ENCODE measurements around the gene DSTN.

The DSTN gene

DNA sequence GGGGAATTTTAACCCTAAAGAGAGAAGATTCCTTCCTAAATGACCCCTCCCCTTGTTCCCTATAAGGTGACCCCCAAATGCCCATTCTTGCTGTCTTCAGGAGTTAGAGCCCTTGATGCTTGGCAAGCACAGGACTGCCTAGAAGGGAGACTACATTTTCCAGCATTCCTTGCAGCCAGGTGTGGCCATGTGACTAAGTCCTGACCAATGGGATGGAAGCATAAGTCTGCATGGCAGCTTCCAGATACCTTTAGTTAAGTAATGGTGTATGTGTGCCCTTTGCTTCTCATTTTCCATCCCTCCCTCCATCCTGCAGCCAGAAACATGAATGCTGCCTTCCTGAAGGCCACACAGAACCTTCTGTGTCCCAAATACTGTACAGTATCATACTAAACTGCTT lies 44.2 kb upstream of the DSTN start:
- TF ChIP-seq, protein P1, sequence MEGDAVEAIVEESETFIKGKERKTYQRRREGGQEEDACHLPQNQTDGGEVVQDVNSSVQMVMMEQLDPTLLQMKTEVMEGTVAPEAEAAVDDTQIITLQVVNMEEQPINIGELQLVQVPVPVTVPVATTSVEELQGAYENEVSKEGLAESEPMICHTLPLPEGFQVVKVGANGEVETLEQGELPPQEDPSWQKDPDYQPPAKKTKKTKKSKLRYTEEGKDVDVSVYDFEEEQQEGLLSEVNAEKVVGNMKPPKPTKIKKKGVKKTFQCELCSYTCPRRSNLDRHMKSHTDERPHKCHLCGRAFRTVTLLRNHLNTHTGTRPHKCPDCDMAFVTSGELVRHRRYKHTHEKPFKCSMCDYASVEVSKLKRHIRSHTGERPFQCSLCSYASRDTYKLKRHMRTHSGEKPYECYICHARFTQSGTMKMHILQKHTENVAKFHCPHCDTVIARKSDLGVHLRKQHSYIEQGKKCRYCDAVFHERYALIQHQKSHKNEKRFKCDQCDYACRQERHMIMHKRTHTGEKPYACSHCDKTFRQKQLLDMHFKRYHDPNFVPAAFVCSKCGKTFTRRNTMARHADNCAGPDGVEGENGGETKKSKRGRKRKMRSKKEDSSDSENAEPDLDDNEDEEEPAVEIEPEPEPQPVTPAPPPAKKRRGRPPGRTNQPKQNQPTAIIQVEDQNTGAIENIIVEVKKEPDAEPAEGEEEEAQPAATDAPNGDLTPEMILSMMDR (IDR thresholded peaks at IDR 0.05; ENCODE audit: low read depth, low read length) = no peak
- H3K4me3 ChIP-seq (ENCODE audit: low read depth, low read length) = no peak overlapping the region
- in situ Hi-C loops (cut with HindIII; ENCODE audit: low sequenced_read_pairs) = no loop called here
- no peak for DNase-seq (ENCODE audit: low read depth, low spot score)

DNA sequence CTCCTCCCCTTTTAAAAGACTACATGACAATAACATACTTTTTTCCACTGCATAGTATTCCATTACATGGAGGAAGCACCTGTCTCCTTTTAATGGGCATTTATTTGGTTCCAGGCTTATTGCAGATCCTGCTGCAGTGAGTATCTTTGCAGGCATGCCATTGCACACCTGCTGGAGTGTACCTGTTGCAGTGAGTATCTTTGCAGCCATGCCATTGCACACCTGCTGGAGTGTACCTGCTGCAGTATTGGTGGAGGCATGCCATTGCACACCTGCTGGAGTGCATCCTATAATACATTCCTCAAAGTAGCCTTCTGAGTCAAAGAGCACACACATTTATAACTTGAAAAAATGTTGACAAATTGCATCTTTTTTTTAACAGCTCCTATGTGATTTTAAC lies 40.3 kb upstream of the DSTN start:
- in situ Hi-C loops (cut with HindIII; ENCODE audit: low sequenced_read_pairs) = no loop called here
- TF ChIP-seq, protein P1 (IDR thresholded peaks at IDR 0.05; ENCODE audit: low read depth, low read length) = no peak
- DNase-seq (ENCODE audit: low read depth, low spot score) = no peak

DNA sequence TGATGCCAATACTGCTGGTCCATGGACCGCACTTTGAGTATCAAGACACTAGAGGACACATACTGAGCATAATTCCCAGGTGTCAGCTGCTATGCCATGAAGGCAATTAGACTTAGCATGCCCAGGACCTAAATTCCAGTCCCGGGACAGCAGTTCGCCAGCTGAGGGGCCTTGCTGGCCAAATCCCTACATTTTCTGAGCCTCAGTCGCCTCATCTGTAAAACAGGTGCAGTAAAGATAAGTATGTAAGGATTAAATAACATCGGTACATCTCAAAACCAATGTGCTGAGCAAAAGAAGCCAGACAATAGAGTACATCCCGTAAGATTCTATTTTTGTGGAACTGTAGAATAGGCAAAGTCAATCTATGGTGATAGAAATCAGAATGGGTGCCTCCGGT lies 39.7 kb upstream of the DSTN start:
- in situ Hi-C loops (cut with HindIII; ENCODE audit: low sequenced_read_pairs) = no loop called here
- no peak overlapping the region for H3K4me3 ChIP-seq (ENCODE audit: low read depth, low read length)
- DNase-seq (ENCODE audit: low read depth, low spot score) = no peak
- TF ChIP-seq, protein P1 (IDR thresholded peaks at IDR 0.05; ENCODE audit: low read depth, low read length) = no peak

More for the DNA sequence above, 40.3 kb upstream of the DSTN start:
- no peak overlapping the region for H3K4me3 ChIP-seq (ENCODE audit: low read depth, low read length)

DNA sequence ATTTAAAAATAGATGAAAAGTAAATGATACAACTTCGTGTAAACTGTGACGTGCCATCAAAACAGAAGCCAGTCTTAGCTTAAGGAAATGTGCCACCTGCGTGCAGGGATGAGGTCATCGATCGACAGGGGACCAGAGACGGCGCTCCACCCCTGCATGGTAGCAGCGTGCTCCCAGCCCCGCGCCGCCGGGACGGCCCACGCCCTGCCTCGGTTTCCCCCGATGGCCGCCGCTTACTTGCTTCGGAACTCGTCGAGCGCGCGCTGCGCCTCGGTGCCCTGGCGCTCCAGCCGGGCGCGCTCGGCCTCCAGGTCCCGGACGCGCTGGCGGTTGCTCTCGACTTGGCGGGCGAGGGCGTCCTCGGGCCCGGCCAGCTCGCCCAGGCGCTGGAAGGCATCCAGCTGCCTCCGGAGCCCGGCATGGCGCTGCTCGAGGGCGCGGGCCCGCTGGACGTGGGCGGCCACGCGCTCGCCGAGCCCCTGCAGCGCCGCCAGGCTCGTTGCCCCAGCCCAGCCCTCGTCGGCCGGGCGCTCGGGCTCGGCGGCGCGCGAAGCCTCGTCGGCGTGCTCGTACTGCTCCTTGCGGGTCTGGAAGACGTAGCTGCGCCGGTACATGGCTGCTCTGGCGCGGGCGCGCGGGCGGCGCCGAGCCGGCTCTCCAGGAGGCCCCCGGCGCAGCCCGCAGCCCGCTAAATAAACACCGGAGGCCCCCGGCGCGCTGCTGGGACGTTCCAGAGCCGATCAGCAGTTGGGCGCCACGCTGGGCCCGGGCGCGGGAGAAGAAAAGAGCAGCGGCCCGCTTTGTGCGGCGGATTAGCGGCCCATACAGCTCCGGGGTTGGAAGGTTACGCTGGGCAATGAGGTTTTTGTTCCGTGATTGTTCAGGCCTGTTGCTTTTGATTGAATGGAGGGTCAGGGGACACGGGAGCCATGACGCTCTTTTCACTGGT lies 38.9 kb upstream of the DSTN start, which contains the start of gene BFSP1:
Gene BFSP1 (minus strand): TSS at position 664 of the 949 bp plus-strand sequence. CDS start 50 bp downstream, at position 614.
- in situ Hi-C loops (cut with HindIII; ENCODE audit: low sequenced_read_pairs) = no loop called here
- peak; percentile 56 for DNase-seq (ENCODE audit: low read depth, low spot score)
- TF ChIP-seq, protein P1 (IDR thresholded peaks at IDR 0.05; ENCODE audit: low read depth, low read length) = no peak
- H3K4me3 ChIP-seq (ENCODE audit: low read depth, low read length) = peak within 1 kb of the TSS; percentile 43

DNA sequence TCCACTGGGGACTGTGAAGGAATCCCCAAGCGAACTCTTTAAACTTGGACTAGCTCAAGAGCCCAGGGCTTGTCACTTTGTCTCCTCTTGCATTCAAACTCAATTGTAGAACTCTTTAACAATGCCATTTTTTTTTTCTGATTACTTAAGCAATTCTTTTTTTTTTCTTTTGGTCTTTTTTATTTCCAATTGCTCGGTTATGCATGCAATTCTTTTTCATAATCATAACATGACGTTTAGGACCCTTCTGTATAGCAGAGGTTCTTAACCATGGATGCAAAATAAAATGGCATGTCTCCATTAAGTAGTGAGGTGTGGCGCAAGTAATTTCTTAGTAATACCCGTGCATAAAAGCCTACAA lies 38.2 kb upstream of the DSTN start:
- in situ Hi-C loops (cut with HindIII; ENCODE audit: low sequenced_read_pairs) = no loop called here
- TF ChIP-seq, protein P1 (IDR thresholded peaks at IDR 0.05; ENCODE audit: low read depth, low read length) = no peak
- peak overlapping the region; percentile 43 for H3K4me3 ChIP-seq (ENCODE audit: low read depth, low read length)
- no peak for DNase-seq (ENCODE audit: low read depth, low spot score)

DNA sequence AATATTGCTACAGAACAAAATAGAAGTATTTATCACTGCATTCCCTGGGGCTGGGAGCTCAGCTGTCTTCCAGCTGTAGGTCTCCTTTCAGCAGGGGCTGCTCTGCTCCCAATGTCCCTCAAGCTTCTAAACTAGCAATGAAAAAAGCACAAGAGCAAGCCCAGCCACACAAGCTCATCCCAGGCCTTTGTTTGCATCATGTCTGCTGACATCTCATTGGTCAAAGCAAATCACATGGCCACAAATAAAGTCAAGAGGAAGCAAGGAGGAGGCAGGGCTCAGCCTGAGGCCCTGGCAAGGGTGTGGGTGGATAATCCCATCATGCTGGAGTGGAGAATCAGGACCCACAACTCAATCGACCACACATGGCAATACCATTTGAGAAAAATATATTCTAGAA lies 36.5 kb upstream of the DSTN start:
- DNase-seq (ENCODE audit: low read depth, low spot score) = peak; percentile 48
- in situ Hi-C loops (cut with HindIII; ENCODE audit: low sequenced_read_pairs) = no loop called here
- no peak overlapping the region for H3K4me3 ChIP-seq (ENCODE audit: low read depth, low read length)
- TF ChIP-seq, protein P1 (IDR thresholded peaks at IDR 0.05; ENCODE audit: low read depth, low read length) = no peak

All from astrocyte of the spinal cord (primary cell).